ENCODE results near the gene SEC14L2. TPM values are rescaled to one million over a fixed set of nuclear protein-coding genes. Genes with fewer than 3 reads are reported as not detected.

SEC14L2 gene
- total and polyA plus RNA-seq, 3 donors from 2014 or later, result 2.2 to 4.7 (median 3.5) TPM

DNA sequence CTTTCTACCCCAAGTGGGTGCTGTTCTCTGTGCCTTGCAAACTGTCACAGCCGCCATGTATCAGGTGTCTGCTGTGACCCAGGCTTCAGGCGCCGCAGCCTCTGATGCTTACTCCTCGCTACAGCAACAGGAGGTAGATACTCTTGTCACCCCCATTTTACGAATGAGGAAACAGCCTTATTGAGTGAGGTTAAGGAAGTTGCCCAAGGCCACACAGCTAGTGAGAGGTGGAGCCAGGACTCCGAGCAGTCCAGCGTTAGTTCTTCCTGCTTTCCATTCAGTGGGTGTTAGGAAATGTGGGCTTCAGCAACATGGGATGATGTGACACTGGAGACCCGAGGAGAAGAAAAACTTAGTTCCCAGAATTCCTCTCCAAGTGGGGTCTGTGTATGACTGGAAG, 23.9 kb upstream of the SEC14L2 start:
- no peaks in the 10 kb centered on the region for H3K4me1 ChIP-seq
- no peaks in the 10 kb centered on the region for H3K36me3 ChIP-seq (ENCODE audit: low read depth, missing control alignments)
- TF ChIP-seq, protein P1, sequence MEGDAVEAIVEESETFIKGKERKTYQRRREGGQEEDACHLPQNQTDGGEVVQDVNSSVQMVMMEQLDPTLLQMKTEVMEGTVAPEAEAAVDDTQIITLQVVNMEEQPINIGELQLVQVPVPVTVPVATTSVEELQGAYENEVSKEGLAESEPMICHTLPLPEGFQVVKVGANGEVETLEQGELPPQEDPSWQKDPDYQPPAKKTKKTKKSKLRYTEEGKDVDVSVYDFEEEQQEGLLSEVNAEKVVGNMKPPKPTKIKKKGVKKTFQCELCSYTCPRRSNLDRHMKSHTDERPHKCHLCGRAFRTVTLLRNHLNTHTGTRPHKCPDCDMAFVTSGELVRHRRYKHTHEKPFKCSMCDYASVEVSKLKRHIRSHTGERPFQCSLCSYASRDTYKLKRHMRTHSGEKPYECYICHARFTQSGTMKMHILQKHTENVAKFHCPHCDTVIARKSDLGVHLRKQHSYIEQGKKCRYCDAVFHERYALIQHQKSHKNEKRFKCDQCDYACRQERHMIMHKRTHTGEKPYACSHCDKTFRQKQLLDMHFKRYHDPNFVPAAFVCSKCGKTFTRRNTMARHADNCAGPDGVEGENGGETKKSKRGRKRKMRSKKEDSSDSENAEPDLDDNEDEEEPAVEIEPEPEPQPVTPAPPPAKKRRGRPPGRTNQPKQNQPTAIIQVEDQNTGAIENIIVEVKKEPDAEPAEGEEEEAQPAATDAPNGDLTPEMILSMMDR (IDR thresholded peaks at IDR 0.05), result no peak
- no peak for TF ChIP-seq POLR2A (IDR thresholded peaks at IDR 0.05)
- no peak for DNase-seq
- no peaks in the 10 kb centered on the region for H3K9me3 ChIP-seq
- H3K4me3 ChIP-seq, result no peak overlapping the region
- intact Hi-C loops (cut with DNase I; ENCODE audit: low total_unique reads), result no loop called here
- no peak overlapping the region for H3K27ac ChIP-seq
- H3K27me3 ChIP-seq, result no peaks in the 10 kb centered on the region
- 56 to 77% methylated on average over 8 of the region's 8 CpGs for WGBS, 2 donors

DNA sequence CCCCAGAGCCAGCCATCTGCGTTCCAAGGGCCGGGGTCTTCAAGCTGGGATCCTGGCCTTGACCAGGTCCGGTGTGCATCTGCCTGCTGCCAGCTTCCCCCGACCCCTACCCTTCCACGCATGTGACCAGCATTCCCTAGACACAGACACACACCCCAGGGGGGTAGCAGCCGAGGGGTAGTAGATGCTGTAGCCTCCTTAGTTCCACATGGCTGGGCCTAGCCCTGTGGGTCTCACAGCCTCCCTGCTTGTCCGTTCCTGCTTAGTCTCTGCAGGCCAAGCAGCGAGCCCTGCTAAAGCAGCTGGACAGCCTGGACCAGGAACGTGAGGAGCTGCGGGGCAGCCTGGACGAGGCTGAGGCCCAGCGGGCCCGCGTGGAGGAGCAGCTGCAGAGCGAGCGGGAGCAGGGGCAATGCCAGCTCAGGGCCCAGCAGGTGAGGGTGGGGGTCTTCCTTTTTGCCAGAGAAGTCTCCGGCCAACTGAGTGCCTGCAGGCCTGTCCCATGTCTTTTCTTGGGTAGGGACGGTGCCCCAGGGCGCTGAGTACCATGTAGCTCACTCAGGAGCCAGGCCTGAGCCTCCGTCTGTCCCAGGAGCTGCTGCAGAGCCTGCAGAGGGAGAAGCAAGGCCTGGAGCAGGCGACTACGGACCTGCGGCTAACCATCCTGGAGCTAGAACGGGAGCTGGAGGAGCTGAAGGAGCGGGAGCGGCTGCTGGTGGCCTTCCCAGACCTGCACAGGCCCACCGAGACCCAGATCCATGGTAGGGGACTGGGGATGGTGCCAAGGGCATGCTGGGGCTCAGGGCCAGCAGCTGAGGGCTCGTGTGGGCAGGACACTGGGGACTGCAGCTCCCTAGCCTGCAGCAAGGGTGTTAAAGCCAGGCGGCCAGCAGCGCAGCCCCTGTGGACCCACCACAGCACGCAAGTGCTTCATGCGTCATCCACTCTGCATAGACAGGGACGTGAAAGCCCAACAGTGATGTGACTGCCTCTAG, 23.2 kb upstream of the SEC14L2 start:
- Histone ChIP-seq H3K4me3 (no peak overlapping the region), H3K9me3 (no peaks in the 10 kb centered on the region), H3K36me3 (ENCODE audit: low read depth, missing control alignments) (no peaks in the 10 kb centered on the region), H3K27ac (no peak overlapping the region), H3K27me3 (no peaks in the 10 kb centered on the region), H3K4me1 (no peaks in the 10 kb centered on the region)
- TF ChIP-seq POLR2A (IDR thresholded peaks at IDR 0.05), result no peak
- TF ChIP-seq, protein P1 (IDR thresholded peaks at IDR 0.05), result no peak
- intact Hi-C loops (cut with DNase I; ENCODE audit: low total_unique reads), result no loop called here
- DNase-seq, result no peak
- 84 to 89% methylated on average over 20 to 32 of the region's 33 CpGs for WGBS, 2 donors

DNA sequence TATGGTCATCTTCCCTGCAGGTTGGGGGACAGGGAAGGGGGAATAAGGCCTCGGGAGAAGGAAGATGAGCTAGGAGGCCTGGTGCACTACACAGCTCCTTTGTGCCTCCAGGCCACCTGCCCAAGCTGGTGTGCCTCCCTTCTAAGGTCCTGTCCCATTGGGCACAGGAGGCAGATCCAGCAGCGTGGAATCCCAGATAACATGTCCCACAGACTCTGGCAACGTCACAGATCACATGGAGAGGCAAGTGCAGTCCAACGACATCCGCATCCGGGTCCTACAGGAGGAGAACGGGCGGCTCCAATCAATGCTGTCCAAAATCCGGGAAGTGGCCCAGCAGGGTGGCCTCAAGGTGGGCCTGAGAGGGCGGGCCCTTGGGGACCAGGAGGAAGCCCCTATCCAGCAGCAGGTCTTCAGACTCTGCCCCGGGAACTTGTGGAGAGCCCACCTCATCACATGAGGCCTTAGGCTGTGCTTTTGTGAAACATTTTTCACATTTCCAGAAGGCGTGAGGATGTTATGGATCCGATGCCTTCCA, 21.4 kb upstream of the SEC14L2 start:
- no peak for TF ChIP-seq POLR2A (IDR thresholded peaks at IDR 0.05)
- TF ChIP-seq, protein P1 (IDR thresholded peaks at IDR 0.05), result no peak
- H3K4me3 ChIP-seq, result no peak overlapping the region
- H3K27me3 ChIP-seq, result no peaks in the 10 kb centered on the region
- no peak overlapping the region for H3K27ac ChIP-seq
- DNase-seq, result no peak
- H3K36me3 ChIP-seq (ENCODE audit: low read depth, missing control alignments), result no peaks in the 10 kb centered on the region
- H3K9me3 ChIP-seq, result no peaks in the 10 kb centered on the region
- no peaks in the 10 kb centered on the region for H3K4me1 ChIP-seq
- intact Hi-C loops (cut with DNase I; ENCODE audit: low total_unique reads), result no loop called here
- 83 to 100% methylated on average over 3 to 10 of the region's 13 CpGs for WGBS, 2 donors

DNA sequence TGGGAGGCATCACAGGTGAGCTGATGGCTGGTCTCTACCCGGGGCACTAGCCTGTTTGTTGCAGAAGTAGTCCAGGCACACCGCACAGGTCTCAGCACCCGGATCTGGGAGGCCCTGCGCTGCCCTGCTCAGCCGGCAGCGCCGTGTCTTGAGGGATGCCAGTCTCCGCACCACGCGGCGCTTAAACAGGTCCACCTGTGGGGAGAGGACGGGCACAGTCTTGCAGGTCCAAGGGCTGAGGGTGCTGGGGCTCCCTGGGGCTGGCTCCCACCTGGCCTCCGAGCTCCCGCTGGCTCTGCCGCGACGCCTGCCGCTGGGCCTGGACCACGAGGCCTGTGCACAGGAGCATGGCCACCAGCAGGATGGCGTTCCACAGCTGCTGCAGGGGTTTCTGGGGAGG, 16.8 kb upstream of the SEC14L2 start:
- H3K9me3 ChIP-seq, result no peaks in the 10 kb centered on the region
- H3K4me3 ChIP-seq, result no peak overlapping the region
- 94 to 99% methylated on average over 13 to 19 of the region's 20 CpGs for WGBS, 2 donors
- intact Hi-C loops (cut with DNase I; ENCODE audit: low total_unique reads), result no loop called here
- no peak overlapping the region for H3K27ac ChIP-seq
- no peaks in the 10 kb centered on the region for H3K36me3 ChIP-seq (ENCODE audit: low read depth, missing control alignments)
- no peaks in the 10 kb centered on the region for H3K4me1 ChIP-seq
- DNase-seq, result no peak
- TF ChIP-seq, protein P1 (IDR thresholded peaks at IDR 0.05), result no peak
- TF ChIP-seq POLR2A (IDR thresholded peaks at IDR 0.05), result no peak
- no peaks in the 10 kb centered on the region for H3K27me3 ChIP-seq

All from testis (tissue), 3 donors.